ENCODE data around the gene CCDC190.

DNA sequence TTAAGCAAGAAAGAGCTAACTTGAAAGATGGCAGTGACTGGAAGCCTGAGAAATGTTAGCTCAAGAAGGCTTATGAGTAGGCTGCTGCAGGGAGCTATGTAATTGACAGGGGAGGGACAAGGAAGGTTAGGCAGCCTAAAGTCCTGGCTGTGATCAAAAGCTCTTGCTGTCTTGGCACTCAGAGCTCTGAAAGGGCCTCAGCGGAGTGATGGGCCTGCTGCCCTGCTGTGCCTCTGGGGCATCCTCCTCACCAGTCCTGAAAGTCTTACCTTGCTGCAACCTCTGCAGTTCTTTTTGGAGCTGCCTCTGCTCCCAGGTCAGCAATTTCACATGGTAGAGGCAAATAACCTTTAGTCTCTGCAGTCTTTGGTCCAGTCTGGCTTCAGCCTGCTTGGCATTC is 1.8 kb downstream of the CCDC190 start:
- TF ChIP-seq POLR2A (IDR thresholded peaks at IDR 0.05) (no peak), POLR2AphosphoS5 (IDR thresholded peaks at IDR 0.05) (no peak)
- TF ChIP-seq, protein P1, sequence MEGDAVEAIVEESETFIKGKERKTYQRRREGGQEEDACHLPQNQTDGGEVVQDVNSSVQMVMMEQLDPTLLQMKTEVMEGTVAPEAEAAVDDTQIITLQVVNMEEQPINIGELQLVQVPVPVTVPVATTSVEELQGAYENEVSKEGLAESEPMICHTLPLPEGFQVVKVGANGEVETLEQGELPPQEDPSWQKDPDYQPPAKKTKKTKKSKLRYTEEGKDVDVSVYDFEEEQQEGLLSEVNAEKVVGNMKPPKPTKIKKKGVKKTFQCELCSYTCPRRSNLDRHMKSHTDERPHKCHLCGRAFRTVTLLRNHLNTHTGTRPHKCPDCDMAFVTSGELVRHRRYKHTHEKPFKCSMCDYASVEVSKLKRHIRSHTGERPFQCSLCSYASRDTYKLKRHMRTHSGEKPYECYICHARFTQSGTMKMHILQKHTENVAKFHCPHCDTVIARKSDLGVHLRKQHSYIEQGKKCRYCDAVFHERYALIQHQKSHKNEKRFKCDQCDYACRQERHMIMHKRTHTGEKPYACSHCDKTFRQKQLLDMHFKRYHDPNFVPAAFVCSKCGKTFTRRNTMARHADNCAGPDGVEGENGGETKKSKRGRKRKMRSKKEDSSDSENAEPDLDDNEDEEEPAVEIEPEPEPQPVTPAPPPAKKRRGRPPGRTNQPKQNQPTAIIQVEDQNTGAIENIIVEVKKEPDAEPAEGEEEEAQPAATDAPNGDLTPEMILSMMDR (IDR thresholded peaks at IDR 0.05), result no peak
